ENCODE measurements around the gene DHCR7.

DHCR7 gene

GRCh38 chr11:71408826-71409225, 39.4 kb downstream of the DHCR7 start:
- peaks cover 7% of the 10 kb centered on the region for H3K4me1 ChIP-seq (ENCODE audit: control insufficient read depth, low read length)
- H3K27me3 ChIP-seq (ENCODE audit: control insufficient read depth, low read length), result peaks cover 4% of the 10 kb centered on the region; the same call in 1 of the 2 replicates
- no peaks in the 10 kb centered on the region for H3K36me3 ChIP-seq (ENCODE audit: control insufficient read depth, low read length)
- TF ChIP-seq EZH2phosphoT487 (IDR thresholded peaks at IDR 0.05; ENCODE audit: borderline replicate concordance, low read length) (no peak), CTCF (IDR thresholded peaks at IDR 0.05; ENCODE audit: low read depth, low read length, poor library complexity, severe bottlenecking) (no peak)
- H3K9me3 ChIP-seq (ENCODE audit: control insufficient read depth, insufficient read depth, low read length), result no peaks in the 10 kb centered on the region
- no peaks in the 10 kb centered on the region for H3K79me2 ChIP-seq (ENCODE audit: control insufficient read depth, low read length)
- H3K27ac ChIP-seq (ENCODE audit: low read depth, low read length), result no peak overlapping the region
- H4K20me1 ChIP-seq (ENCODE audit: control insufficient read depth, insufficient read depth, low read depth, low read length), result no peaks in the 10 kb centered on the region
- no peak overlapping the region for H3K4me2 ChIP-seq (ENCODE audit: low read length)
- H3K9me2 ChIP-seq (replicated peaks; ENCODE audit: control insufficient read depth, low read length), result no peaks in the 10 kb centered on the region
- no peak overlapping the region for H3K4me3 ChIP-seq (ENCODE audit: low read length)
- no peaks in the 10 kb centered on the region for H3F3A ChIP-seq (ENCODE audit: control insufficient read depth, insufficient read depth)

- H3K4me2 ChIP-seq (ENCODE audit: low read length), result no peak overlapping the region
- no peak for TF ChIP-seq CTCF (IDR thresholded peaks at IDR 0.05; ENCODE audit: low read depth, low read length, poor library complexity, severe bottlenecking)
- no peak for TF ChIP-seq EZH2phosphoT487 (IDR thresholded peaks at IDR 0.05; ENCODE audit: borderline replicate concordance, low read length)
- H3K79me2 ChIP-seq (ENCODE audit: control insufficient read depth, low read length), result no peaks in the 10 kb centered on the region
- H4K20me1 ChIP-seq (ENCODE audit: control insufficient read depth, insufficient read depth, low read depth, low read length), result no peaks in the 10 kb centered on the region
- peaks cover 3% of the 10 kb centered on the region; the same call in 1 of the 2 replicates for H3K9me3 ChIP-seq (ENCODE audit: control insufficient read depth, insufficient read depth, low read length)
- H3K9me2 ChIP-seq (replicated peaks; ENCODE audit: control insufficient read depth, low read length), result no peaks in the 10 kb centered on the region
- no peak overlapping the region for H3K4me3 ChIP-seq (ENCODE audit: low read length)
- no peaks in the 10 kb centered on the region for H3K36me3 ChIP-seq (ENCODE audit: control insufficient read depth, low read length)
- peaks cover 7% of the 10 kb centered on the region for H3K4me1 ChIP-seq (ENCODE audit: control insufficient read depth, low read length)
- no peaks in the 10 kb centered on the region for H3K27me3 ChIP-seq (ENCODE audit: control insufficient read depth, low read length)
- H3K27ac ChIP-seq (ENCODE audit: low read depth, low read length), result no peak overlapping the region
- H3F3A ChIP-seq (ENCODE audit: control insufficient read depth, insufficient read depth), result no peaks in the 10 kb centered on the region
Measured at GRCh38 chr11:71407356-71407755, 40.8 kb downstream of the DHCR7 start.

GRCh38 chr11:71406681-71407080, 41.5 kb downstream of the DHCR7 start:
- Histone ChIP-seq H3K4me3 (ENCODE audit: low read length) (no peak overlapping the region), H4K20me1 (ENCODE audit: control insufficient read depth, insufficient read depth, low read depth, low read length) (no peaks in the 10 kb centered on the region), H3K27ac (ENCODE audit: low read depth, low read length) (no peak overlapping the region), H3K79me2 (ENCODE audit: control insufficient read depth, low read length) (no peaks in the 10 kb centered on the region), H3K27me3 (ENCODE audit: control insufficient read depth, low read length) (no peaks in the 10 kb centered on the region), H3K4me1 (ENCODE audit: control insufficient read depth, low read length) (peaks cover 7% of the 10 kb centered on the region), H3K36me3 (ENCODE audit: control insufficient read depth, low read length) (no peaks in the 10 kb centered on the region), H3K9me3 (ENCODE audit: control insufficient read depth, insufficient read depth, low read length) (peaks cover 3% of the 10 kb centered on the region; the same call in 1 of the 2 replicates), H3K4me2 (ENCODE audit: low read length) (no peak overlapping the region), H3K9me2 (replicated peaks; ENCODE audit: control insufficient read depth, low read length) (no peaks in the 10 kb centered on the region), H3F3A (ENCODE audit: control insufficient read depth, insufficient read depth) (no peaks in the 10 kb centered on the region)
- no peak for TF ChIP-seq CTCF (IDR thresholded peaks at IDR 0.05; ENCODE audit: low read depth, low read length, poor library complexity, severe bottlenecking)
- no peak for TF ChIP-seq EZH2phosphoT487 (IDR thresholded peaks at IDR 0.05; ENCODE audit: borderline replicate concordance, low read length)
